Activated CD4-positive, CD25-positive, alpha-beta regulatory T cell treated with anti-CD3 and anti-CD28 coated beads, Interleukin-2, amount 50 U/mL, for 24 hours (primary cell): ENCODE measurements around the gene EPB41L5.
"Not testable (repeated sequence)": the region's sequence is repeated elsewhere in the genome, so short reads cannot be mapped to it uniquely, and the experiment has no call there.

Experiments used
- ATAC-seq, 2 donors: fragments of 150-1000 bp; cut with Tn5 transposase; one replicate each; pipeline ENCODE4 v1.10.0; 2021; ENCODE audit warnings: mild to moderate bottlenecking in 1 of 2, moderate library complexity in 1 of 2

EPB41L5 gene

GRCh38 chr2:120103723-120104467 is 91.0 kb downstream of the EPB41L5 start:
- ATAC-seq = peak in 1 of 2 donors; percentile 38

GRCh38 chr2:120104772-120105171 is 91.9 kb downstream of the EPB41L5 start:
- ATAC-seq = no peak

GRCh38 chr2:120105360-120105759 is 92.5 kb downstream of the EPB41L5 start:
- no peak for ATAC-seq

- ATAC-seq = no peak
Observed at GRCh38 chr2:120108049-120108448, 95.2 kb downstream of the EPB41L5 start.

- no peak for ATAC-seq
Observed at GRCh38 chr2:120108749-120109148, 95.9 kb downstream of the EPB41L5 start.

GRCh38 chr2:120109186-120110061 is 96.5 kb downstream of the EPB41L5 start:
- ATAC-seq = peak; percentile 38 to 51

- no peak for ATAC-seq
Observed at GRCh38 chr2:120110062-120110362, 97.1 kb downstream of the EPB41L5 start.

GRCh38 chr2:120110507-120110906 is 97.6 kb downstream of the EPB41L5 start:
- ATAC-seq = no peak

- ATAC-seq = no peak
Observed at GRCh38 chr2:120111193-120111592, 98.3 kb downstream of the EPB41L5 start.

GRCh38 chr2:120118018-120118417 is 105.1 kb downstream of the EPB41L5 start:
- ATAC-seq = no peak

- no peak for ATAC-seq
Observed at GRCh38 chr2:120118471-120118870, 105.6 kb downstream of the EPB41L5 start.

- ATAC-seq = not testable (repeated sequence)
Observed at GRCh38 chr2:120121337-120121736, 108.5 kb downstream of the EPB41L5 start.

- no peak for ATAC-seq
Observed at GRCh38 chr2:120123090-120123489, 110.2 kb downstream of the EPB41L5 start.

GRCh38 chr2:120125195-120125594 is 112.3 kb downstream of the EPB41L5 start:
- no peak for ATAC-seq

GRCh38 chr2:120128216-120128615 is 115.3 kb downstream of the EPB41L5 start:
- no peak for ATAC-seq

GRCh38 chr2:120132190-120132589 is 119.3 kb downstream of the EPB41L5 start:
- ATAC-seq = no peak

GRCh38 chr2:120132691-120133090 is 119.8 kb downstream of the EPB41L5 start:
- no peak for ATAC-seq

- ATAC-seq = no peak
Observed at GRCh38 chr2:120133572-120134244, 120.8 kb downstream of the EPB41L5 start.

GRCh38 chr2:120134263-120134662 is 121.4 kb downstream of the EPB41L5 start:
- no peak for ATAC-seq

GRCh38 chr2:120135013-120135412 is 122.1 kb downstream of the EPB41L5 start:
- not testable (repeated sequence) for ATAC-seq

GRCh38 chr2:120140866-120141265 is 128.0 kb downstream of the EPB41L5 start:
- no peak for ATAC-seq

- no peak for ATAC-seq
Observed at GRCh38 chr2:120141300-120142069, 128.6 kb downstream of the EPB41L5 start.
